ENCODE results near the gene RCAN3.
"Not testable (repeated sequence)": the region's sequence is repeated elsewhere in the genome, so short reads cannot be mapped to it uniquely, and the experiment has no call there.

RCAN3 gene

GRCh38 chr1:24529292-24529691 lies 26.7 kb downstream of the RCAN3 start:
- 94 to 96% methylated on average over 7 of the region's 7 CpGs for WGBS, 2 experiments
- not testable (repeated sequence) for H3K27ac ChIP-seq (ENCODE audit: insufficient read depth, low read depth, low read length, poor library complexity, severe bottlenecking); H3K36me3 ChIP-seq (ENCODE audit: control insufficient read depth, insufficient read depth, low read length); H3K9me3 ChIP-seq (ENCODE audit: control insufficient read depth, low read length); H3K4me1 ChIP-seq (ENCODE audit: control insufficient read depth, insufficient read depth, low read length); H3K27me3 ChIP-seq (ENCODE audit: control insufficient read depth, insufficient read depth, low read length, poor library complexity, severe bottlenecking); H3K4me3 ChIP-seq (ENCODE audit: insufficient read depth, low read depth, low read length)

- Histone ChIP-seq H3K27ac (ENCODE audit: insufficient read depth, low read depth, low read length, poor library complexity, severe bottlenecking) (no peak overlapping the region), H3K4me1 (ENCODE audit: control insufficient read depth, insufficient read depth, low read length) (no peaks in the 10 kb centered on the region), H3K4me3 (ENCODE audit: insufficient read depth, low read depth, low read length) (no peak overlapping the region), H3K9me3 (ENCODE audit: control insufficient read depth, low read length) (no peaks in the 10 kb centered on the region), H3K27me3 (ENCODE audit: control insufficient read depth, insufficient read depth, low read length, poor library complexity, severe bottlenecking) (no peaks in the 10 kb centered on the region), H3K36me3 (ENCODE audit: control insufficient read depth, insufficient read depth, low read length) (no peaks in the 10 kb centered on the region)
- whole genome bisulfite sequencing, 2 experiments: 79% methylated on average over 21 of the region's 21 CpGs
Observed at GRCh38 chr1:24535021-24535424, 32.4 kb downstream of the RCAN3 start.

- no peaks in the 10 kb centered on the region for H3K9me3 ChIP-seq (ENCODE audit: control insufficient read depth, low read length)
- no peak overlapping the region for H3K4me3 ChIP-seq (ENCODE audit: insufficient read depth, low read depth, low read length)
- H3K27ac ChIP-seq (ENCODE audit: insufficient read depth, low read depth, low read length, poor library complexity, severe bottlenecking): no peak overlapping the region
- no peaks in the 10 kb centered on the region for H3K36me3 ChIP-seq (ENCODE audit: control insufficient read depth, insufficient read depth, low read length)
- 93 to 95% methylated on average over 8 of the region's 8 CpGs for WGBS, 2 experiments
- H3K27me3 ChIP-seq (ENCODE audit: control insufficient read depth, insufficient read depth, low read length, poor library complexity, severe bottlenecking): no peaks in the 10 kb centered on the region
- no peaks in the 10 kb centered on the region for H3K4me1 ChIP-seq (ENCODE audit: control insufficient read depth, insufficient read depth, low read length)
Observed at GRCh38 chr1:24535778-24536177, 33.1 kb downstream of the RCAN3 start.

- no peaks in the 10 kb centered on the region for H3K4me1 ChIP-seq (ENCODE audit: control insufficient read depth, insufficient read depth, low read length)
- no peaks in the 10 kb centered on the region for H3K9me3 ChIP-seq (ENCODE audit: control insufficient read depth, low read length)
- H3K27me3 ChIP-seq (ENCODE audit: control insufficient read depth, insufficient read depth, low read length, poor library complexity, severe bottlenecking): no peaks in the 10 kb centered on the region
- WGBS, 2 experiments: 89 to 90% methylated on average over 7 of the region's 7 CpGs
- H3K27ac ChIP-seq (ENCODE audit: insufficient read depth, low read depth, low read length, poor library complexity, severe bottlenecking): no peak overlapping the region
- no peaks in the 10 kb centered on the region for H3K36me3 ChIP-seq (ENCODE audit: control insufficient read depth, insufficient read depth, low read length)
- no peak overlapping the region for H3K4me3 ChIP-seq (ENCODE audit: insufficient read depth, low read depth, low read length)
Observed at GRCh38 chr1:24536391-24536840, 33.8 kb downstream of the RCAN3 start.

GRCh38 chr1:24540051-24540905 lies 37.6 kb downstream of the RCAN3 start:
- H3K27ac ChIP-seq (ENCODE audit: insufficient read depth, low read depth, low read length, poor library complexity, severe bottlenecking): no peak overlapping the region
- no peaks in the 10 kb centered on the region for H3K4me1 ChIP-seq (ENCODE audit: control insufficient read depth, insufficient read depth, low read length)
- H3K4me3 ChIP-seq (ENCODE audit: insufficient read depth, low read depth, low read length): no peak overlapping the region
- H3K9me3 ChIP-seq (ENCODE audit: control insufficient read depth, low read length): no peaks in the 10 kb centered on the region
- H3K27me3 ChIP-seq (ENCODE audit: control insufficient read depth, insufficient read depth, low read length, poor library complexity, severe bottlenecking): no peaks in the 10 kb centered on the region
- 93 to 95% methylated on average over 15 of the region's 15 CpGs for WGBS, 2 experiments
- no peaks in the 10 kb centered on the region for H3K36me3 ChIP-seq (ENCODE audit: control insufficient read depth, insufficient read depth, low read length)

GRCh38 chr1:24540906-24541710 lies 38.5 kb downstream of the RCAN3 start:
- 68 to 74% methylated on average over 4 to 6 of the region's 7 CpGs for WGBS, 2 experiments
- H3K36me3 ChIP-seq (ENCODE audit: control insufficient read depth, insufficient read depth, low read length): no peaks in the 10 kb centered on the region
- no peaks in the 10 kb centered on the region for H3K27me3 ChIP-seq (ENCODE audit: control insufficient read depth, insufficient read depth, low read length, poor library complexity, severe bottlenecking)

GRCh38 chr1:24541711-24542346 lies 39.2 kb downstream of the RCAN3 start:
- no peaks in the 10 kb centered on the region for H3K4me1 ChIP-seq (ENCODE audit: control insufficient read depth, insufficient read depth, low read length)
- H3K36me3 ChIP-seq (ENCODE audit: control insufficient read depth, insufficient read depth, low read length): no peaks in the 10 kb centered on the region
- no peak overlapping the region for H3K27ac ChIP-seq (ENCODE audit: insufficient read depth, low read depth, low read length, poor library complexity, severe bottlenecking)
- WGBS, 2 experiments: 72 to 73% methylated on average over 8 of the region's 8 CpGs
- H3K9me3 ChIP-seq (ENCODE audit: control insufficient read depth, low read length): no peaks in the 10 kb centered on the region
- H3K4me3 ChIP-seq (ENCODE audit: insufficient read depth, low read depth, low read length): no peak overlapping the region
- H3K27me3 ChIP-seq (ENCODE audit: control insufficient read depth, insufficient read depth, low read length, poor library complexity, severe bottlenecking): no peaks in the 10 kb centered on the region

More at GRCh38 chr1:24540906-24541710, 38.5 kb downstream of the RCAN3 start:
- Histone ChIP-seq H3K4me3 (ENCODE audit: insufficient read depth, low read depth, low read length) (no peak overlapping the region), H3K27ac (ENCODE audit: insufficient read depth, low read depth, low read length, poor library complexity, severe bottlenecking) (no peak overlapping the region), H3K9me3 (ENCODE audit: control insufficient read depth, low read length) (no peaks in the 10 kb centered on the region), H3K4me1 (ENCODE audit: control insufficient read depth, insufficient read depth, low read length) (no peaks in the 10 kb centered on the region)

GRCh38 chr1:24544239-24544638 lies 41.6 kb downstream of the RCAN3 start:
- no peaks in the 10 kb centered on the region for H3K36me3 ChIP-seq (ENCODE audit: control insufficient read depth, insufficient read depth, low read length)
- no peaks in the 10 kb centered on the region for H3K4me1 ChIP-seq (ENCODE audit: control insufficient read depth, insufficient read depth, low read length)
- H3K27me3 ChIP-seq (ENCODE audit: control insufficient read depth, insufficient read depth, low read length, poor library complexity, severe bottlenecking): no peaks in the 10 kb centered on the region
- H3K9me3 ChIP-seq (ENCODE audit: control insufficient read depth, low read length): no peaks in the 10 kb centered on the region
- H3K4me3 ChIP-seq (ENCODE audit: insufficient read depth, low read depth, low read length): no peak overlapping the region
- H3K27ac ChIP-seq (ENCODE audit: insufficient read depth, low read depth, low read length, poor library complexity, severe bottlenecking): no peak overlapping the region

GRCh38 chr1:24545662-24546061 lies 43.0 kb downstream of the RCAN3 start:
- H3K27ac ChIP-seq (ENCODE audit: insufficient read depth, low read depth, low read length, poor library complexity, severe bottlenecking): no peak overlapping the region
- WGBS, 2 experiments: 75 to 100% methylated on average over 1 of the region's 1 CpG
- no peaks in the 10 kb centered on the region for H3K9me3 ChIP-seq (ENCODE audit: control insufficient read depth, low read length)
- no peaks in the 10 kb centered on the region for H3K4me1 ChIP-seq (ENCODE audit: control insufficient read depth, insufficient read depth, low read length)
- H3K4me3 ChIP-seq (ENCODE audit: insufficient read depth, low read depth, low read length): no peak overlapping the region
- no peaks in the 10 kb centered on the region for H3K27me3 ChIP-seq (ENCODE audit: control insufficient read depth, insufficient read depth, low read length, poor library complexity, severe bottlenecking)
- H3K36me3 ChIP-seq (ENCODE audit: control insufficient read depth, insufficient read depth, low read length): no peaks in the 10 kb centered on the region

- Histone ChIP-seq H3K4me3 (ENCODE audit: insufficient read depth, low read depth, low read length) (no peak overlapping the region), H3K9me3 (ENCODE audit: control insufficient read depth, low read length) (no peaks in the 10 kb centered on the region), H3K36me3 (ENCODE audit: control insufficient read depth, insufficient read depth, low read length) (no peaks in the 10 kb centered on the region), H3K27ac (ENCODE audit: insufficient read depth, low read depth, low read length, poor library complexity, severe bottlenecking) (no peak overlapping the region), H3K27me3 (ENCODE audit: control insufficient read depth, insufficient read depth, low read length, poor library complexity, severe bottlenecking) (no peaks in the 10 kb centered on the region), H3K4me1 (ENCODE audit: control insufficient read depth, insufficient read depth, low read length) (no peaks in the 10 kb centered on the region)
- 73 to 83% methylated on average over 5 of the region's 5 CpGs for WGBS, 2 experiments
Observed at GRCh38 chr1:24547195-24547594, 44.6 kb downstream of the RCAN3 start.
